ENCODE results near the gene STX16.

The STX16 gene

GRCh38 chr20:58619077-58619863 lies 31.8 kb upstream of the STX16 start:
- DNase-seq: no peak

GRCh38 chr20:58619864-58620431 lies 31.1 kb upstream of the STX16 start:
- no peak for DNase-seq

DNA sequence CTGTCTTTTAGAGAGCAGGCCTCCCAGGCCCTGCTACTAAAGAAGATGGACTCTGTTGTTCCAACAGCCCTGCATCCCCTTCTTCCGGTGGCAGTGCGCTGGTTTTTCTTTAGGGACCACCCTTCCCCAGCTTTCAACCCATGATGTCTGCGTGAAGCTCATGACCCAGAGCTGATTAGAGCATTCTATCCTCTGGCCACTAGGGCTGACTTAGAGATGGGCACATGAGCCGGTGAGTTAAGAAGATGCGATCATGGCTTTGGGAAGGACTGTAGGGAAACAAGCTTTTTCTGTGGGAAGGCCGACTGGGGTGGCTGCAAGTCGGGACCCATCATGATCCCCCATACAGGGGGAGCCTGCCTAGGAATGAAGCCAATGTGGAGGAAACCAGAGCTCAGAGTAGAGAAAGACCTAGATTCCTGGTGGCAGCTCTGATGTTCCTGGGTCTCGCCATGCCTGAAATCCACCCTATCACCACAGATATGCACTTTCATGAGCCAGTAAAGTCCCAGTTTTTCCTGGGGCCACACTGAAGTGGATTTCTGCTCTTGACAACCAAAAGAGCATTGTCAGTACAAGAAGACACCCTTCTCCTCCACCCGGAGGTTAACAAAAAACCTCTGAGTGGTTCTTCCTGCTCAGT lies 29.1 kb upstream of the STX16 start:
- DNase-seq: no peak

GRCh38 chr20:58622671-58623578 lies 28.2 kb upstream of the STX16 start:
- no peak for DNase-seq

DNA sequence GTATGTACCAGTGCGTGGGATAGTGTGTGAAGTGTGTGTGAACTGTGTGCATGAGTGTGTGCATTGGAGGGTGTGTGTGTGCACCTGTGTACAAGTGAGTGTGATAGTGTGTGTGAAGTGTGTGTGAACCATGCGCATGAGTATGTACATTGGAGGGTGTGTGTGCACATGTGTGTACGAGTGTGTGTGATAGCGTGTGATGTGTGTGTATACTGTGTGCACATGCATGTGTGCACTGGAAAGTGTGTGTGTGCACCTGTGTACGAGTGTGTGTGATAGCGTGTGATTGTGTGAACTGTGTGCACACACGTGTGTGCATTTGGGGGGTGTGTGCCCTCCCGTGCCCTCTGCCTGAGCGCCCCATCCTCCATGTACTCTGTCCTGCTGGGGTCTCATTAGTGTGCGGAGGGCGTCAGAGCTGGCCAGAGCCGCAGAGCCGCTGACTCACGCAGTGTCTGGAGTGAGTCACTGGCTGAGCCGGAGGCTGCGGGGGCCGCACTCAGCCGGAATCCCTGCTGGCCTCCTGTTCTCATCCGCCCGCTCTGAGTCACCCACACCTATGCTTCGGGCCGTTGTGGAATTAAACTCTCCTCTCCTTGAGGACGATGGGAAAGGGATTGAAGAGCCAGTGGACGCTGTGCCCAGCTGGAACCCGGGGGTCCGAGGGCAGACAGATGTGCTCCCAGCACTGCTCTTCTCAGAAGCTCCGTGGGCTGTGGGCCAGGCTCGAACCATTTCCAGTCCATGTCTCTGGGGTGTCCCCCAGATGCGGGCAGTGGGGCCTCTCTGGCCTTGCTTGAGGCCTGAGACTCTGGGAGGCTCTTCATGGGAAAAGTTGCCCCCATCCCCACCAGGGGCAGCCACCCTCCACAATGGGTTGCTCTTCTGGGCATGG lies 27.3 kb upstream of the STX16 start:
- DNase-seq: no peak

DNA sequence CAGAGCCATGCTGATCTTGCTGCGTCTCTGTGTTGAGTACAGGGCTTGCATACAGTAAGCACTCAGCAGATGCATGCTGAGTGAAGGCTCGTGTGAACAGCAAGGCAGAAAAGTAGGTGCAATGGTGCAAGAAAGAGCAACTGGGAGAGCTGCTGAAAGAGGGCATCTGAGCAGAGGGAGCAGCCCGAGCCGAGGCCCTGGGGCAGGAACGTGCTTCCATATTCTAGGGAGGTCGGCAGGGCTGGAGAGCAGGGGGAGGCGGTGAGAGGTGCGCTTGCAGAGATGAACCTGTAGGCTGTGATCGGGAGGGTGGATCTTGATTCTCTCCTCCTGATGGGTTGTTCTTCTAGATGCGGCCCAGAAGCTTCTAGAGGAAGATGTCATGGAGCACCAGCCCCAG lies 26.4 kb upstream of the STX16 start:
- DNase-seq: no peak

DNA sequence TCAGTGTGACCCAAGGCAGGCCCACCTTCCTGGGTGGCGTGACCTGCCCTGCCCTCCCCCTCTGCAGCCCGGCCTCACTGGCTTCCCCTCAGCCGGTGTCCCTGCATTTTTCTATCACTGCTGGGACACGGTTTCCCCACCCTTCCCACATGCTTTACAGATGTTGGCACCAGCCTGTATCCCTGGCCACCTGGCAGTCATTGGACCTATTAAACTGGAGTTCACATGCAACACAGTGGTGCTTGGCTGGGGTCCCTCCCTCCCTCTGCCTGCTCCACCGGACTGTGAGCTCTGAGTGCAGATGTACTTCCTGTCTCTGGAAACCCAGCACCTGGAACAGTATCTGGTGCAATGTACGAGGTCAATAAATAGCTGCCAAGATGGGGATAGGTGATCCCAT lies 25.5 kb upstream of the STX16 start:
- no peak for DNase-seq

DNA sequence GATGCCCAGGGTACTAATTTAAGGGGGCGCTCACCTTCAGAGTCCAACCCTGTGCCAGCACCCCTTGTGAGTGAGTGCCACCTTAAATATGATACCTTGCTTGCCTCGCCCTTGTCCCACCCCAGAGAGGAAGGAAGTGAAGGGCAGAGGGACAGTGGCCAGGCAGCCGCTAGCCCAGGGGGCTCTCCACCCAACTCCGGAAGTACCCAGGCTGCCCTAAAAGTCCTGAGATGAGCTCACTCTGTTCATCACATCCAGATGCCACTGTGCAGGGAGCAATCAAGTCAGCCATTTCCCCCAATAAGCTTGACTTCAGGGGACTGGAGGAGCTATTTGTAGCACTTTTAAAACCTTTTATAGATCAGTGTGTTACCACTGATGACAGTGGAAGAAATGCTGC lies 25.0 kb upstream of the STX16 start:
- no peak for DNase-seq

GRCh38 chr20:58627212-58628072 lies 23.6 kb upstream of the STX16 start:
- DNase-seq: peak; percentile 26

GRCh38 chr20:58628491-58629214 lies 22.4 kb upstream of the STX16 start:
- DNase-seq: no peak

DNA sequence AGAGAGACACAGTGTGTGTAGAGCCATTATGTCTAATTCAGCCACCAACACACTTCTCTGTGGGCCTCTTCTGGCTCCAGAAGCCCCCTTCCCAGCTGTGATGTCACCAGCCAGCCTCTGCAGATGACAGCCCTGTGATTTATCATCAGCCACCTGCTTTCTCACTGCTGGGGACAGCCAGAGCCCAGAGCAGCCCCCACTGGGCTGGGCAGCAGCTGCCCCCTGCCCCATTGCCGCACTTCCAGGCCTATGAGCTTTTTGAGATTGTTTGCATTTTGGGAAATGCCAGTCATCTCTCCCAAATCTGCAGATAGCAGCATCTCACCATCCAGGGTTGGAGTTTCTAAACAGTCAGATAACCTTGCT lies 21.9 kb upstream of the STX16 start:
- DNase-seq: no peak

DNA sequence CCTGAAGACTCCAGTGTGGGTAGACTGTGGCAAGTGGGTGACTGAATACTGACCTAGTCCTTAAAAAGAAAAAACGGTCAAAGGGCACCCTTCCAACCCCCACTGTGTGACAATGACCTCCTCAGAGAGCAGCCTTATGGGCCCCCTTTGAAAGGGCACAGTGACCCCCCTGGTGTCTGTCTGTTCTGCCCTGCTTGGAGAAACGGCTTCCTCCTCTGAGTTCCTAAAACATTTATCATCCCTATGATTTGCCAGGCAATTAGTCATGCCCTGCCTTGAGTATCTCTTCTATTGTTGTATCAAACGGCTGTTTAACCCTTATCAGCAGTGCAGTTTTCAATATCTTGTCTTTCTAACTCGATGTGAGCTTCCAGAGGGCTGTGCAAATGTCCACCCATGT lies 21.0 kb upstream of the STX16 start:
- DNase-seq: no peak

DNA sequence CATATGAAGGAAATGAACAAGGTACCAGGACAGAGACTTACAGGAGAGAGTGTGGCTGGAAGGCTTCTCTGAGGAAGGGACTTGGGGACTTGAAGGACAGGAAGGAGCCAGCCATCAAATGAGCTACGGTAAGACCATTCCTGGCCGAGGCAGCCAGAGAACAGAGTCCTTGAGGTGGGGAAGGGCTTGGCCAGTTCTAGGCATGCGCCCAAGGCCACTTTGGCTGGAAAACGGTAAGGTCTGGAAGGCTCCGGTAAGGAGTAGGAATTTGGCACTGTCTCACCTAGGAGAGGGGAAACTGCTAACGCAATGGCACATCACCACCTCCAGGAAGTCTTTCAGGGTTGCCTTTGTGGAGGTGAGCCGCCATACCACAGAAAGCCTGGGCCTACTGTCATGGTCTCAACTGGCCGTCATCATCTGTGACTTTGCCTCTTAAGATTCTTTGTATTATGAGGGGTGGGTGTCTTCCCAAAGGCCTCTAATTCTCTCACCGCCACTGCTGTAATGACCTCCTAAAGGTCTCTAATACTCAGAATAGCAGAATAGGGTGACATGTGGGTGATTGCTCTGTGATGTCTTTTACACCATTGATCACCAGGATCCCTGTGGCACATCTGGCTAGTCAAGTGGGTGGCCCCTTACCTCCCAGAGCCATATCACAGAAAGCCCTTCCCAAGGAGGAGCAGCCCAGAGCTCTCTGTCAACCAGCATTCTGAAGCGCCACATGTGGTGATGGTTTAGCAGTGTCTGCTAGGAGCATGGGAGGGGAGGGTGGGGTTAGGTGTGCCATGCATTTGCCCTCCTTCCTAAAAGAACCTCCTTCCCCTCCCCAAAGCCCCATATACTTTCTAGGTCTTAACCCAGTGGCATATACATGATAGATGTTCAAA lies 17.7 kb upstream of the STX16 start:
- no peak for DNase-seq

GRCh38 chr20:58634059-58634458 lies 17.0 kb upstream of the STX16 start:
- no peak for DNase-seq

GRCh38 chr20:58634521-58635278 lies 16.4 kb upstream of the STX16 start:
- peak; percentile 45 for DNase-seq

GRCh38 chr20:58635279-58635665 lies 15.8 kb upstream of the STX16 start:
- DNase-seq: no peak

- no peak for DNase-seq
These were observed 14.6 kb upstream of the STX16 start for GRCh38 chr20:58636396-58636982.

DNA sequence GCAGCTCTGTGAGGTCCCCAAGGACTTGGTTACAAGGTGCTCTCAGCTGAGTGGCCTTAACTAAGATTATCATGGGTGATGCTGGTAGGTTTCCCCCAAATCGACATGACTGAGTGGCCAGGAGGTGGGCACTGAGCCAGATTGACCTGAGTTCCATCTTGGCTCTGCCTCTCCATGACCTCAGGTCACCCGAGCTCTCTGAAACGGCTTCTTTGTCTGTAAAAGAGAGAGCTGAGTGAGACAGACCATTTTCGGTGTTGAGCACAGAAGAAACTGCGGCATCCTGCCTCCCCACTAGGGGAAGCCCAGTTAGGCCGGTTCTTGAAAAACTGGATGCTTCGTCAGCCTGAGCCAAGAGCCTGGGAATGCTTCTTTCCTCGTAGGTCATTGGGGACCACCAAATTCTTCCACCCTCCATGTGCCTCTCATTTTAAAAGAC lies 14.1 kb upstream of the STX16 start:
- no peak for DNase-seq

All from activated naive CD4-positive, alpha-beta T cell treated with Interleukin-2 at 50 U/mL for 16 hours (primary cell).